ENCODE data around the gene ZBP1. TPM values are rescaled to one million over a fixed set of nuclear protein-coding genes. Genes with fewer than 3 reads are reported as not detected.

ZBP1 gene
- total RNA-seq, 1 experiment from 2014 or later: not detected

GRCh38 chr20:57612916-57613315, 7.3 kb downstream of the ZBP1 start:
- H3K79me2 ChIP-seq (ENCODE audit: insufficient read depth, low read length): no peaks in the 10 kb centered on the region
- no peak overlapping the region for H3K9ac ChIP-seq (ENCODE audit: low read length)
- no peak overlapping the region for H3K4me2 ChIP-seq (ENCODE audit: low read length)
- H3K27me3 ChIP-seq (ENCODE audit: insufficient read depth, low read length): peaks cover 10% of the 10 kb centered on the region; the same call in 1 of the 2 replicates
- BruUV-seq (replicated peaks): no TSS peak
- no peak overlapping the region for H3K27ac ChIP-seq (ENCODE audit: low read depth, low read length)
- DNase-seq (ENCODE audit: low read depth, low spot score) (no peak), ATAC-seq (no peak)
- ChIA-PET POLR2A (no interaction called here), CTCF (interaction anchor here (1.7 kb wide), 1 partner anchor 10 kb away, joined by 6 read pairs; no protein-coding TSS in a partner anchor), RAD21 (ENCODE audit: low non-redundant PET in 1 of 2, low total read pairs in 2 of 2, uncharacterized antibody in 2 of 2, unreplicated experiment in 2 of 2) (no interaction called here)
- intact Hi-C loops (cut with micrococcal nuclease): no loop called here
- no peaks in the 10 kb centered on the region for H3K9me2 ChIP-seq (ENCODE audit: insufficient read depth)
- TF ChIP-seq CBX3 (IDR thresholded peaks at IDR 0.05; ENCODE audit: low read depth) (no peak), JUND (IDR thresholded peaks at IDR 0.05) (no peak), POLR2AphosphoS5 (IDR thresholded peaks at IDR 0.05; ENCODE audit: low read depth, low read length) (no peak), EZH2phosphoT487 (IDR thresholded peaks at IDR 0.05; ENCODE audit: borderline replicate concordance) (no peak), CTCF (IDR thresholded peaks at IDR 0.05 in 2 of 3, conservative IDR thresholded peaks at IDR 0.05 in 1 of 3; ENCODE audit: borderline replicate concordance in 1 of 3, insufficient read depth in 1 of 3, low read depth in 2 of 3, low read length in 2 of 3) (no peak), ZNF274 (IDR thresholded peaks at IDR 0.05; ENCODE audit: low read depth, low read length) (no peak), EGR1 (IDR thresholded peaks at IDR 0.05; ENCODE audit: low read depth) (no peak), RAD21 (IDR thresholded peaks at IDR 0.05; ENCODE audit: low read depth) (no peak), ATF3 (IDR thresholded peaks at IDR 0.05) (no peak)
- TF ChIP-seq, protein P1, sequence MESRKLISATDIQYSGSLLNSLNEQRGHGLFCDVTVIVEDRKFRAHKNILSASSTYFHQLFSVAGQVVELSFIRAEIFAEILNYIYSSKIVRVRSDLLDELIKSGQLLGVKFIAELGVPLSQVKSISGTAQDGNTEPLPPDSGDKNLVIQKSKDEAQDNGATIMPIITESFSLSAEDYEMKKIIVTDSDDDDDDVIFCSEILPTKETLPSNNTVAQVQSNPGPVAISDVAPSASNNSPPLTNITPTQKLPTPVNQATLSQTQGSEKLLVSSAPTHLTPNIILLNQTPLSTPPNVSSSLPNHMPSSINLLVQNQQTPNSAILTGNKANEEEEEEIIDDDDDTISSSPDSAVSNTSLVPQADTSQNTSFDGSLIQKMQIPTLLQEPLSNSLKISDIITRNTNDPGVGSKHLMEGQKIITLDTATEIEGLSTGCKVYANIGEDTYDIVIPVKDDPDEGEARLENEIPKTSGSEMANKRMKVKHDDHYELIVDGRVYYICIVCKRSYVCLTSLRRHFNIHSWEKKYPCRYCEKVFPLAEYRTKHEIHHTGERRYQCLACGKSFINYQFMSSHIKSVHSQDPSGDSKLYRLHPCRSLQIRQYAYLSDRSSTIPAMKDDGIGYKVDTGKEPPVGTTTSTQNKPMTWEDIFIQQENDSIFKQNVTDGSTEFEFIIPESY (IDR thresholded peaks at IDR 0.05; ENCODE audit: extremely low read depth, insufficient replicate concordance, low read length): no peak
- H3K36me3 ChIP-seq (ENCODE audit: control insufficient read depth in 1 of 2, insufficient read depth in 2 of 2, low read length in 2 of 2): no peaks in the 10 kb centered on the region
- H3K4me1 ChIP-seq (ENCODE audit: control insufficient read depth in 1 of 2, insufficient read depth in 2 of 2, low read length in 2 of 2): peaks cover under 1 to 6% of the 10 kb centered on the region in 2 experiments; a peak in 2 of 4 replicates
- no peak overlapping the region for H2AFZ ChIP-seq (ENCODE audit: low read depth, low read length, poor library complexity, severe bottlenecking)
- H3K4me3 ChIP-seq (replicated peaks in 1 of 2; ENCODE audit: low read depth in 1 of 2, low read length in 2 of 2): no peak overlapping the region
- H3K9me3 ChIP-seq (ENCODE audit: control insufficient read depth in 1 of 2, insufficient read depth in 1 of 2, low read depth in 1 of 2, low read length in 2 of 2): no peaks in the 10 kb centered on the region
- no peaks in the 10 kb centered on the region for H4K20me1 ChIP-seq (ENCODE audit: insufficient read depth)

All from HCT116 (cell line).